ENCODE results near the gene MEOX1.

- TF ChIP-seq, protein P1, sequence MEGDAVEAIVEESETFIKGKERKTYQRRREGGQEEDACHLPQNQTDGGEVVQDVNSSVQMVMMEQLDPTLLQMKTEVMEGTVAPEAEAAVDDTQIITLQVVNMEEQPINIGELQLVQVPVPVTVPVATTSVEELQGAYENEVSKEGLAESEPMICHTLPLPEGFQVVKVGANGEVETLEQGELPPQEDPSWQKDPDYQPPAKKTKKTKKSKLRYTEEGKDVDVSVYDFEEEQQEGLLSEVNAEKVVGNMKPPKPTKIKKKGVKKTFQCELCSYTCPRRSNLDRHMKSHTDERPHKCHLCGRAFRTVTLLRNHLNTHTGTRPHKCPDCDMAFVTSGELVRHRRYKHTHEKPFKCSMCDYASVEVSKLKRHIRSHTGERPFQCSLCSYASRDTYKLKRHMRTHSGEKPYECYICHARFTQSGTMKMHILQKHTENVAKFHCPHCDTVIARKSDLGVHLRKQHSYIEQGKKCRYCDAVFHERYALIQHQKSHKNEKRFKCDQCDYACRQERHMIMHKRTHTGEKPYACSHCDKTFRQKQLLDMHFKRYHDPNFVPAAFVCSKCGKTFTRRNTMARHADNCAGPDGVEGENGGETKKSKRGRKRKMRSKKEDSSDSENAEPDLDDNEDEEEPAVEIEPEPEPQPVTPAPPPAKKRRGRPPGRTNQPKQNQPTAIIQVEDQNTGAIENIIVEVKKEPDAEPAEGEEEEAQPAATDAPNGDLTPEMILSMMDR (IDR thresholded peaks at IDR 0.05; ENCODE audit: control extremely low read depth in 1 of 3, insufficient read depth in 1 of 3, low read depth in 1 of 3, low read length in 3 of 3) = no peak
- TF ChIP-seq POLR2A (IDR thresholded peaks at IDR 0.05; ENCODE audit: control extremely low read depth in 1 of 2, low read depth in 2 of 2, low read length in 2 of 2) (no peak), POLR2AphosphoS5 (IDR thresholded peaks at IDR 0.05; ENCODE audit: low read depth, low read length) (no peak), CHD2 (IDR thresholded peaks at IDR 0.05; ENCODE audit: low read length) (no peak), SIN3A (conservative IDR thresholded peaks at IDR 0.05 in 1 of 2, IDR thresholded peaks at IDR 0.05 in 1 of 2; ENCODE audit: low read depth in 1 of 2, low read length in 2 of 2) (no peak), TEAD4 (IDR thresholded peaks at IDR 0.05; ENCODE audit: low read depth, low read length) (no peak), BRCA1 (IDR thresholded peaks at IDR 0.05; ENCODE audit: low read depth, low read length) (no peak), EP300 (IDR thresholded peaks at IDR 0.05; ENCODE audit: borderline replicate concordance in 1 of 2, low read depth in 2 of 2, low read length in 2 of 2) (no peak), CREB1 (IDR thresholded peaks at IDR 0.05) (no peak), CHD1 (IDR thresholded peaks at IDR 0.05; ENCODE audit: low read depth, low read length) (no peak)
- TF ChIP-seq, protein P2, sequence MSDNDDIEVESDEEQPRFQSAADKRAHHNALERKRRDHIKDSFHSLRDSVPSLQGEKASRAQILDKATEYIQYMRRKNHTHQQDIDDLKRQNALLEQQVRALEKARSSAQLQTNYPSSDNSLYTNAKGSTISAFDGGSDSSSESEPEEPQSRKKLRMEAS (IDR thresholded peaks at IDR 0.05) = no peak
These were observed 11.3 kb downstream of the MEOX1 start for GRCh38 chr17:43650471-43650870.
